Upper lobe of left lung (tissue), 4 donors: Measurements from ENCODE around the gene KLHL29.

Experiments
- CTCF ChIP-seq, 6 experiments: fragments of 450-650 bp in 4 of 6; fragments of 200-600 bp in 2 of 6; sonication (generic) in 2 of 6; IDR thresholded peaks; one replicate each; pipeline ENCODE4 v1.5.1; 2016 to 2019; ENCODE audit warnings: antibody characterized with exemption in 6 of 6
- EP300 ChIP-seq, 4 donors: sonication (generic); formaldehyde crosslinking; IDR thresholded peaks; one replicate each; pipeline ENCODE4 v1.5.1; 2017; ENCODE audit warnings: antibody characterized with exemption in 4 of 4, control low read depth in 2 of 4
- POLR2A ChIP-seq, 4 donors: fragments of 450-650 bp; IDR thresholded peaks; one replicate each; pipeline ENCODE4 v1.5.1; 2016 to 2017; ENCODE audit warnings: antibody characterized with exemption in 4 of 4, mild to moderate bottlenecking in 2 of 4
- POLR2AphosphoS5 ChIP-seq, 2 donors: sonication (generic); formaldehyde crosslinking; IDR thresholded peaks; one replicate each; pipeline ENCODE4 v1.5.1; 2017; ENCODE audit warnings: antibody characterized with exemption in 2 of 2

DNA sequence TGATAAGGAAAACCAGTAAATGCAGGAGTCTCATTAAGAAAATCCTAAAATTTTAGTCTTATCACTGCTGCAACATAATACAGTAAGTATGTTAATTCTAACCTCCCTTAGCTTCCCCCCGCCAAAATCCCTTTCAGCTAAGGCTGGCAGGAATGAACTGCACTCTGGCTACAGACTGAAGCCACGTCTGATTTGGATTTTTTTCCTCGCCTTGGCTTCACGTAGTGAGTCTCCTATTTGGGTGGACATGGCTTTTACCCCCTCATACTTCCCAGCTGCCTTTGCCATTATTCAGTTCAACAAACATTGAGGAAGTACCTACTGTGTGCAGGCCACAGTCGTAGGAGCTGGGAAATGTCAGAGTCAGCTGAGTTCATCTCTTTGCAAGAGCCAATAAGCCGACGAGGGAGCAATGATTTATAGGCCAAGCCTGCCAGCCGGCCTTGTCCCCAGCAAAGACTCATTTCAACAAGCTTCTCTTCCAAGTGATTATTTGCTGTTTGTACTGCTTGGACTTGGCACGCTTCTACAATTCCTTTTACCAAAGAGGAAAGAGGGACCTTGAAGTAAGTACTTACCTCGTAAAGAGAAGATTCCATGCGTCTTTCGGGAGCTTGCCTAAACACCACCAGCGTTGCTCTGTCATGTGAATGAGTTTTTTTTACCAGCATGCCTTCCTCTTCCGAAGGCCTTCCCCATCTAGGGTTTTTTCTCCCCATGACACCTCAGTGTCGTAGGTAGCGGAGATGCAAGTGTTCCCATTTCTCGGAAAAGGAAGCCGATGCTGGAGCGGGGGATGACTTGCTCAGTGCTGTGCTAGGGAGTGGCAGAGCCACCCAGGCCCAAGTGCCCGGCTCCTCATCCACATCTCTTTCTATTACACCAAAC, 138.6 kb downstream of the KLHL29 start:
- TF ChIP-seq POLR2AphosphoS5 (IDR thresholded peaks at IDR 0.05): no peak
- no peak for TF ChIP-seq CTCF (IDR thresholded peaks at IDR 0.05)
- no peak for TF ChIP-seq EP300 (IDR thresholded peaks at IDR 0.05)
- no peak for TF ChIP-seq POLR2A (IDR thresholded peaks at IDR 0.05)
